Measurements from ENCODE around the gene COQ5.
"Not testable (repeated sequence)": the region's sequence is repeated elsewhere in the genome, so short reads cannot be mapped to it uniquely, and the experiment has no call there.

Gene COQ5

DNA sequence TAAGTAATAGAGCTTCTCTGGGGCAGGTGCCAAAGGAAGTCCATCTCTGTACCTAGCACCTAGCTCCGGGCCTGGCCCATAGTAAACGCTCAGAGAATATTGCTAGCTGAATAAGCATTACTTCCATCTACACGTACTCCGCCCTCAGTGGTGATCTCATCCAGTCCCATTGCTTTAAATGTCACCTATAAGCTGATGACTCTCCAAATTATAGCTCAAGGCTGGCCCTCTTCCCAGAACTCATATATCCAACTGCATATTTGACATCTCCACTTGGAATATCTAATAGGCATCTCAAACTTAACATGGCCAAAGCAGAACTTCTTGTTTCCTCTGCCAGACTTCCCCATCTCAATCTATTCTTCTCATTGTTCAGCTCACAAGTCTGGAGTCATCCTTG is 39.9 kb downstream of the COQ5 start:
- no peak overlapping the region for H3K4me3 ChIP-seq (ENCODE audit: low read depth, low read length)

DNA sequence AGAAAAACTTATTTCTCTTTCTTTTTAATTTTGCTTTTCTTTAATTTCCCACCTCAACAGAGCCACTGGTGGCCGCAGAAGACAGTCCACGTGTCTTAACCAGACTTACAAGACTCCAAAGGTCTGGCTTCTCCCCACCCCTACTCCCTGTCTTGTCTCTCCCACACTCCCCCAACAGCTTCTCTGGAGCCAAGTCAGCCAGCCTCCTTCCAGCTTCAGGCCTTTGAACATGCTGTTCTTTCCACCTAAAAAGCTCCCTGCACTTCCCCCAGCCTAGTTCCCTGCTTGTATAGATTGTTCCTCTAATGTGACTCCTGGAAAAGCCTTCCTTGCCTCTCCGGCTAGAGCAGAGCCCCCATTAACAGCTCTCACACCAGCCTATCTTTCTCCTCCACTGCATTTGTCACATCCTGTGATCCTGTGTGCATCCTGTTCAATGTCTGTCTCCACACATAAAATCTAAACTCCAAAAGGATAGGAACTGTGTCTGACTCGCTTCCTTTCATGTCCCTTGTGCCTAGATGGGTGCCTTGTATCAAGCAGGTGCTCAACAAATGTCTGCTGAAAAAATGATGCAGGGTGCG is 40.8 kb downstream of the COQ5 start:
- TF ChIP-seq, protein P1, sequence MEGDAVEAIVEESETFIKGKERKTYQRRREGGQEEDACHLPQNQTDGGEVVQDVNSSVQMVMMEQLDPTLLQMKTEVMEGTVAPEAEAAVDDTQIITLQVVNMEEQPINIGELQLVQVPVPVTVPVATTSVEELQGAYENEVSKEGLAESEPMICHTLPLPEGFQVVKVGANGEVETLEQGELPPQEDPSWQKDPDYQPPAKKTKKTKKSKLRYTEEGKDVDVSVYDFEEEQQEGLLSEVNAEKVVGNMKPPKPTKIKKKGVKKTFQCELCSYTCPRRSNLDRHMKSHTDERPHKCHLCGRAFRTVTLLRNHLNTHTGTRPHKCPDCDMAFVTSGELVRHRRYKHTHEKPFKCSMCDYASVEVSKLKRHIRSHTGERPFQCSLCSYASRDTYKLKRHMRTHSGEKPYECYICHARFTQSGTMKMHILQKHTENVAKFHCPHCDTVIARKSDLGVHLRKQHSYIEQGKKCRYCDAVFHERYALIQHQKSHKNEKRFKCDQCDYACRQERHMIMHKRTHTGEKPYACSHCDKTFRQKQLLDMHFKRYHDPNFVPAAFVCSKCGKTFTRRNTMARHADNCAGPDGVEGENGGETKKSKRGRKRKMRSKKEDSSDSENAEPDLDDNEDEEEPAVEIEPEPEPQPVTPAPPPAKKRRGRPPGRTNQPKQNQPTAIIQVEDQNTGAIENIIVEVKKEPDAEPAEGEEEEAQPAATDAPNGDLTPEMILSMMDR (IDR thresholded peaks at IDR 0.05; ENCODE audit: low read depth, low read length), result no peak
- no peak overlapping the region for H3K4me3 ChIP-seq (ENCODE audit: low read depth, low read length)

More for the DNA sequence above, 39.9 kb downstream of the COQ5 start:
- TF ChIP-seq, protein P1 (IDR thresholded peaks at IDR 0.05; ENCODE audit: low read depth, low read length), result no peak

DNA sequence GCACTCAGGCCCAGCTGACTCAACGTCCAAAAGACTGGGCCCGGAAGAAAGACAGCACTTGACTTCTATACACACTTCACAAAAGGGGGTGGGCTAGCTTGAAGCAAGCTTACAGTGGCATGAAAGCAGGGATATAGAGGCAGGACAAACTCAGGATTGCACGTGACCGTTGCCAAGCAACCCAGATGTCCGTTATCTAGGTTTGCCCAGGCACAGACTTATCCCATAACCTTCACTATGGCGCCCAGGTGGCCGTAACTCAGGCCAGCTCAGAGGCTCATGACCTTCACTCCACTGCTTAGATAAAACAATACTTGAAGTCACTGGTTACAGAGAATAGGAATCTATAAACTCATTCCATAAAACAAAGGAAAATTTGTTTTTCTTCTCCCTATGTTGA is 41.4 kb downstream of the COQ5 start:
- H3K4me3 ChIP-seq (ENCODE audit: low read depth, low read length), result not testable (repeated sequence)

DNA sequence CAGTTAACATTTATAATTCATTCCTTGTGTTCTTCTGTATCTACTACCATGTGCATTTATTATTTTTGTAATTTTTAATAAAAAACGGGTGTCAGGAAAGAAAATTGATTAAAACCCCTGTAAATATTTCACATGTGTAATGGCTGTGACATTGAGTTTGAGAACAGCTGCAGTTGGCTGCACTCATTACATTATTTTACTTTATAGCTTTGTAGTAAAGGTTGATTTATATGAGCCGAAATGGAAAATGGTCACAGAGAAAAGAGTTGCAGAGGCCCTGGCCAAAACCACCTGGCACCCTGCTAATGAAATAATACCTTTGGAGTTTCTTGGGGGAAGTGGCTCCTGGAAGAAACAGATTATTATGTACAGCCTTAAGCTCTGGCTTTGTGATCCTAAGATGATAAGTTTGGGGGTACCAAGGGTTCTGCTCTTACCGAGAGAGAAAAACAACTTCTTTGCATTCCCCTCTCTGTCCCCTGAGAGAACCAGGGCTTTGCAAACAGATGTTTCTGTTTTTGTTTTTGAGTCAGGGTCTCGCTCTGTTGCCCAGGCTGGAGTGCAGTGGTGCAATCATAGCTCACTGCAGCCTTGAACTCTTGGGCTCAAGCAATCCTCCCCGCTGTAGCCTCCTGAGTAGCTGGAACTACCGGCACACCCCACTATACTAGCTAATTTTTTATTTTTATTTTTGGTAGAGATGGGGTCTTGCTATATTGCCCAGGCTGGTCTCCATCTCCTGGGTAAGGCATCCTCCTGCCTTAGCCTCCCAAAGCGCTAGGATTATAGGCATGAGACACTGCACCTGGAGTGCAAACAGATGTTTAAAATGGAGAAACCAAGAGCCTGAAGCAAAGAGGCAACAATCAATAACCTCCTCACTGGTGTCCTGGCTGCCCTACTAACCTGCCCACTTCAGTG is 42.7 kb downstream of the COQ5 start:
- H3K4me3 ChIP-seq (ENCODE audit: low read depth, low read length), result no peak overlapping the region
- TF ChIP-seq, protein P1 (IDR thresholded peaks at IDR 0.05; ENCODE audit: low read depth, low read length), result no peak

DNA sequence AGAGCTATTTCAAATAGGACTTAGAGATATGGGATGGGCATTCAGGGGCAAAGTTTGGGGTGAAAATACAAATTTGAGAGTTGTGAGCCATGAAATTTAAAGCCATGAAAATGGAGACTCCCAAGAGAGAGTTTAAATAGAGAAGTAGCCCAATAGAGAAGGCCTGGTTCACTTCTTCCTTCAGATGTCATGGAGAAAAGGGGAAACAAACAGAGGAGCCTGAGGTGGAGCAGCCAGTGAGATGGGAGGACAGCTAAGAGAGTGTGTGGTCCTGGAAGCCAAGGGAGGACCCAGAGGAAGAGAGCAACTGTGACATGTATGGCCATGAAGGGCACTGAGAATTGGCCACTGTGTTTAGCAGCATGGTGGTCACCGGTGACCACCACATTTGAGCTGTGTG is 45.3 kb downstream of the COQ5 start:
- H3K4me3 ChIP-seq (ENCODE audit: low read depth, low read length), result no peak overlapping the region
- TF ChIP-seq, protein P1 (IDR thresholded peaks at IDR 0.05; ENCODE audit: low read depth, low read length), result no peak

DNA sequence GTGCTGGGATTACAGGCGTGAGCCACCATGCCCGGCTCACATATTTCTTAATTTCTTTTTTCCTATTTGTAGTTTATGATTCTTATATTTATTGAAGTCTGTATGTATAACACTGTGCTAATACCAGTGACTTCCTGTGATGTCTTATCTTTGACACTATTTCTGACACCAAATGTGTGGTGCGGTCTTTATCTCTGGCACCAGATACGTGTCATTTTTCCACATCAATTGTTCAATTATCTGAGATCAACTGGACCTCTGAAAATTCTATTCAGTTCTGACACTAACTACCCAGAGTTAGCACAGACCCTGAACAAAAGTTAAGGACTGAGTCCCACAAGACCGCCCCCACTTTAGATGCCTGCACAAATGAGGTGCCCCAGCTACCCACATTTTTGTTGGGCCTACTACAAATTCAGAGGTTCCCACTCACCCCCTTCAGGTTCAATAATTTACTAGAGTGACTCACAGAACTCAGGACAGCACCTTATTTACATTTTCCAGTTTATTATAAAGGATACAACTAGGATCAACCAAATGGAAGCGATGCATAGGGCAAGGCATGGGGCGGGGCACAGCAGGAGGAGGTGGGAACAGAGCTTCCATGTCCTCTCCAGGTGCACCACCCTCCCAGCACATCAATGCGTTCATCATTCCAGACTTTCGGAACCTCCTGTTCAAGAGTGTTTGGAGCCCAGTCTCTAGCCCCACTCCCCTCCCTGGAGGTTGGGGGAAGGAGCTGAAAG is 47.8 kb downstream of the COQ5 start:
- TF ChIP-seq, protein P1 (IDR thresholded peaks at IDR 0.05; ENCODE audit: low read depth, low read length), result no peak
- H3K4me3 ChIP-seq (ENCODE audit: low read depth, low read length), result no peak overlapping the region

DNA sequence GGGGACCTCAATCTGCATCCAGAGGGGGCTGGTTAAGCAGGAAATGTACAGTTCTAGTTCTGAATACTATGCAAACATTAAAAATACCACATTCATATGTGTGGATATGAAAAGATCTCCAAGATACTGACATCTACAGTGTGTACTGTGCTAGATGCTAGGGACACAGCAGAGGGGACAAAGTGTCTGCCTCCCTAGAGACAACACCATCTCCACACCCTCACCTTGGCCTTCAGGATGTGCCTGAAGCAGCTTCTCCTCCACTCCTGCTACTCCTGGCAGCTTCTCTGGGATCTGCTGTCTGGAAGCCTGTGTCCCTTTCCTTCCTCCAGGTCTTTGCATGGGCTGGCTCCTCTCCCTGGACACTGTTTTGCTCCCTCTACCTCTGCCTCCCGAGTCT is 48.7 kb downstream of the COQ5 start:
- no peak overlapping the region for H3K4me3 ChIP-seq (ENCODE audit: low read depth, low read length)
- TF ChIP-seq, protein P1 (IDR thresholded peaks at IDR 0.05; ENCODE audit: low read depth, low read length), result no peak

Data from WI38 (cell line).